Psoas muscle (tissue), 8 donors: ENCODE data around the gene TRMU. TPM values are rescaled to one million over a fixed set of nuclear protein-coding genes. Genes with fewer than 3 reads are reported as not detected.

ENCODE experiments used
- ATAC-seq, 4 donors: fragments of 200-7000 bp; cut with Tn5 transposase; one replicate each; pipeline ENCODE4 v1.9.1; 2020; ENCODE audit warnings: moderate library complexity in 3 of 4, mild to moderate bottlenecking in 2 of 4
- DNase-seq, 2 donors: peaks; one replicate each; pipeline ENCODE4 v3.0.0-alpha.2; 2020
- H3K27ac ChIP-seq: fragments of 200-600 bp; one replicate; pipeline ENCODE4 v1.8.0; 2022
- H3K27me3 ChIP-seq, 3 donors: fragments of 200-600 bp in 1 of 3; one replicate each; pipeline versions ENCODE4 v1.6.1 to v1.8.0; 2013 to 2022; ENCODE audit warnings: low read length in 2 of 3, mild to moderate bottlenecking in 2 of 3, moderate library complexity in 1 of 3; ENCODE audit not compliant: insufficient read depth in 3 of 3
- H3K36me3 ChIP-seq, 2 donors: fragments of 200-600 bp in 1 of 2; one replicate each; pipeline versions ENCODE4 v1.6.1 to v1.8.0; 2013 to 2022; ENCODE audit warnings: low read depth in 1 of 2, mild to moderate bottlenecking in 1 of 2, moderate library complexity in 1 of 2; ENCODE audit not compliant: insufficient read depth in 1 of 2
- H3K4me1 ChIP-seq: fragments of 200-600 bp; one replicate; pipeline ENCODE4 v1.8.0; 2022
- H3K4me3 ChIP-seq: fragments of 200-600 bp; one replicate; pipeline ENCODE4 v1.8.0; 2022; ENCODE audit warnings: mild to moderate bottlenecking
- H3K9me3 ChIP-seq: fragments of 200-600 bp; one replicate; pipeline ENCODE4 v1.8.0; 2022
- CTCF ChIP-seq: fragments of 200-600 bp; IDR thresholded peaks from one replicate; pipeline ENCODE4 v1.8.0; 2022; ENCODE audit warnings: antibody characterized with exemption
- WGBS, 3 donors: extraction: QIAGEN DNeasy Blood & Tissue Kit; methylation state at CpG; one replicate each; pipeline versions ENCODE4 v1.1.6 to v1.1.7; 2013; 5-methylcytosine and 5-hydroxymethylcytosine counted together
- intact Hi-C, 2 donors: fragments of 100-400 bp; cut with DNase I; formaldehyde crosslinking; loops; one replicate each; pipeline versions ENCODE4 v1.11.0 to v1.14.2; 2022
- polyA plus RNA-seq, 3 donors: library from polyadenylated mRNA; stranded (reverse); fragments of 200-250 nt; gene quantifications; one replicate each; pipeline ENCODE4 v1.2.3, GENCODE V29; 2013
- total RNA-seq, 4 donors: library from RNA; stranded (reverse); fragmentation: NEBNext Ultra II Directional in 2 of 4; extraction: Animal tissue kit (Norgen Biotek cat#: 25700) in 2 of 4; gene quantifications; one replicate each; pipeline versions ENCODE4 v1.2.1 to v1.2.4, GENCODE V29; 2021 to 2023
- donor health status: healthy with polysubstance abuse.
- donor health status: DM: no; HTN: no; CAD: no; lungs with moderate emphysema.
- donor health status: Bipolar disorder and iron deficiency.
- donor health status: healthy.
- donor health status: DM: yes; HTN: yes; CAD: no.
- donor health status: DM: no; HTN: no; CAD: no.
- donor health status: DM: no; HTN: no; CAD: no.
- donor health status: DM: yes; HTN: yes; CAD: no.

TRMU gene
- total and polyA plus RNA-seq, 7 donors = 9.6 to 37.1 (median 17.4) TPM

GRCh38 chr22:46336119-46337078, 885 bp downstream of the TRMU start:
- Histone ChIP-seq H3K4me1 (peaks cover 10% of the 10 kb centered on the region), H3K27me3 (no peaks in the 10 kb centered on the region), H3K27ac (peak overlapping the region; percentile 86), H3K4me3 (peak overlapping the region; percentile 76), H3K9me3 (no peaks in the 10 kb centered on the region), H3K36me3 (peaks cover 3 to 36% of the 10 kb centered on the region in 2 donors)
- no peak for TF ChIP-seq CTCF
- intact Hi-C loops = no loop called here
- 8 to 11% (median 8%) methylated on average over 37 to 42 of the region's 42 CpGs for WGBS, 3 donors
- peak in 1 of 2 donors; percentile 65 for DNase-seq
- peak; percentile 34 to 55 (median 44) for ATAC-seq

- Histone ChIP-seq H3K27ac (no peak overlapping the region), H3K4me3 (no peak overlapping the region), H3K36me3 (peaks cover 3 to 51% of the 10 kb centered on the region in 2 donors), H3K9me3 (no peaks in the 10 kb centered on the region), H3K4me1 (peaks cover 10% of the 10 kb centered on the region), H3K27me3 (no peaks in the 10 kb centered on the region)
- no peak for TF ChIP-seq CTCF
- 80 to 84% (median 83%) methylated on average over 9 of the region's 9 CpGs for WGBS, 3 donors
- ATAC-seq (no peak), DNase-seq (peak in 1 of 2 donors; percentile 10)
- intact Hi-C loops = no loop called here
Observed at GRCh38 chr22:46337870-46338269, 2.4 kb downstream of the TRMU start.

GRCh38 chr22:46338636-46339035, 3.1 kb downstream of the TRMU start:
- no peak for TF ChIP-seq CTCF
- Histone ChIP-seq H3K27me3 (no peaks in the 10 kb centered on the region), H3K36me3 (peaks cover 3 to 58% of the 10 kb centered on the region in 2 donors), H3K9me3 (no peaks in the 10 kb centered on the region), H3K4me3 (no peak overlapping the region), H3K27ac (no peak overlapping the region), H3K4me1 (peaks cover 10% of the 10 kb centered on the region)
- peak in 1 of 2 donors; percentile 11 for DNase-seq
- intact Hi-C loops = no loop called here
- WGBS, 3 donors = 82 to 89% (median 88%) methylated on average over 8 of the region's 8 CpGs
- no peak for ATAC-seq

GRCh38 chr22:46339956-46340355, 4.4 kb downstream of the TRMU start:
- no peaks in the 10 kb centered on the region for H3K27me3 ChIP-seq
- intact Hi-C loops = no loop called here
- no peaks in the 10 kb centered on the region for H3K9me3 ChIP-seq
- TF ChIP-seq CTCF = no peak
- ATAC-seq (no peak), DNase-seq (peak in 1 of 2 donors; percentile 17)
- no peak overlapping the region for H3K27ac ChIP-seq
- no peak overlapping the region for H3K4me3 ChIP-seq
- H3K36me3 ChIP-seq = peaks cover 3 to 71% of the 10 kb centered on the region in 2 donors
- H3K4me1 ChIP-seq = peaks cover 10% of the 10 kb centered on the region
- WGBS, 3 donors = 92 to 95% (median 92%) methylated on average over 5 of the region's 5 CpGs
